ENCODE data around the gene CPED1. TPM values are rescaled to one million over a fixed set of nuclear protein-coding genes. Genes with fewer than 3 reads are reported as not detected.
"Not testable (repeated sequence)": the region's sequence is repeated elsewhere in the genome, so short reads cannot be mapped to it uniquely, and the experiment has no call there.

Gene CPED1
- total RNA-seq, 4 donors from 2014 or later: 4.4 to 20.2 (median 14.0) TPM

DNA sequence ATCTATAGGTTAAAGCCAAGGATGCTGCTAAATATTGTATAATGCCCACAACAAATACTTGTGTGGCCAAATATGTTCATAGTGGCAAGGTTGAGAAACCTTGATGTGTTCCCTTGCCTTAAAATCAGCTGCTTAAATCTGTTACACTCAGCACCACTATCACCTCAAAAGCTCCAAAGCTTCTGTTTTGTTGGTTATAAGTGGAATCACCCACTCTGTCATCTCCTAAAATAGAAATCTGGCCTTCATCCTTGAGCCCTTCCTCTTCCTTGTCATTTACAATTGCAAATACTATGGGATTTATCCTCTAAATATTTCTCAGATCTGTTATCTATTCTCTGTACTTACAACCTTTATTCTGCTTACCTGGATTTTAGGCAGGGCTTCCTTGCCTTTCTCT, 61.4 kb downstream of the CPED1 start:
- H3K36me3 ChIP-seq: no peaks in the 10 kb centered on the region
- H3K4me1 ChIP-seq: no peaks in the 10 kb centered on the region
- TF ChIP-seq POLR2A (IDR thresholded peaks at IDR 0.05): no peak
- TF ChIP-seq EP300 (IDR thresholded peaks at IDR 0.05; ENCODE audit: low read depth): no peak
- TF ChIP-seq, protein P1, sequence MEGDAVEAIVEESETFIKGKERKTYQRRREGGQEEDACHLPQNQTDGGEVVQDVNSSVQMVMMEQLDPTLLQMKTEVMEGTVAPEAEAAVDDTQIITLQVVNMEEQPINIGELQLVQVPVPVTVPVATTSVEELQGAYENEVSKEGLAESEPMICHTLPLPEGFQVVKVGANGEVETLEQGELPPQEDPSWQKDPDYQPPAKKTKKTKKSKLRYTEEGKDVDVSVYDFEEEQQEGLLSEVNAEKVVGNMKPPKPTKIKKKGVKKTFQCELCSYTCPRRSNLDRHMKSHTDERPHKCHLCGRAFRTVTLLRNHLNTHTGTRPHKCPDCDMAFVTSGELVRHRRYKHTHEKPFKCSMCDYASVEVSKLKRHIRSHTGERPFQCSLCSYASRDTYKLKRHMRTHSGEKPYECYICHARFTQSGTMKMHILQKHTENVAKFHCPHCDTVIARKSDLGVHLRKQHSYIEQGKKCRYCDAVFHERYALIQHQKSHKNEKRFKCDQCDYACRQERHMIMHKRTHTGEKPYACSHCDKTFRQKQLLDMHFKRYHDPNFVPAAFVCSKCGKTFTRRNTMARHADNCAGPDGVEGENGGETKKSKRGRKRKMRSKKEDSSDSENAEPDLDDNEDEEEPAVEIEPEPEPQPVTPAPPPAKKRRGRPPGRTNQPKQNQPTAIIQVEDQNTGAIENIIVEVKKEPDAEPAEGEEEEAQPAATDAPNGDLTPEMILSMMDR (IDR thresholded peaks at IDR 0.05): no peak
- no peak for TF ChIP-seq POLR2AphosphoS5 (IDR thresholded peaks at IDR 0.05)
- no peaks in the 10 kb centered on the region for H3K27me3 ChIP-seq
- H3K4me3 ChIP-seq: no peak overlapping the region
- intact Hi-C loops (cut with DNase I; ENCODE audit: low total_unique reads): no loop called here
- no peak for DNase-seq
- no peak overlapping the region for H3K27ac ChIP-seq
- in situ Hi-C loops (cut with MboI; ENCODE audit: low pct_ligation_motif_present in 1 of 4, low pct_unique_long_range_greater_than_20kb in 1 of 4, low sequenced_read_pairs in 3 of 4): no loop called here
- H3K9me3 ChIP-seq: no peaks in the 10 kb centered on the region

DNA sequence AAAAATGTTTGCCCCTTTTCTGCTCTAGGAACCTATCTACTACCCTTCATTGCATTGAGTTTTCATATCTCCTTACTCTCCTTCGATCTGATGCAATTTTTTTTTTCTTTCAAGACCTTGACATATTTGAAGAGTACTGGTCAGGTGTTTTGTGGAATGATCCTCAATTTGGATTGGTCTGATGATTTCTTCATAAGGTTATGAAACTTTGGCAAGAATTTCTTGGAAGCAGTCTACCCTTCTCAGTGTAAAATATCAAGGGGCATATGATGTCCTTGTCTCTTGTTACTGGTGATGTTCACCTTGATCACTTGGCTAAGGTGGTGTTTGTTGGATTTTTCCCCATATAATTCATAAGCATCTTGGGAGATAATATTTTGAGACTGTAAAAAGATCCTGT, 64.7 kb downstream of the CPED1 start:
- no peak overlapping the region for H3K4me3 ChIP-seq
- WGBS, 2 donors (ENCODE audit: low coverage in 1 of 2): 83 to 86% methylated on average over 1 of the region's 1 CpG
- in situ Hi-C loops (cut with MboI; ENCODE audit: low pct_ligation_motif_present in 1 of 4, low pct_unique_long_range_greater_than_20kb in 1 of 4, low sequenced_read_pairs in 3 of 4) (no loop called here), intact Hi-C loops (cut with DNase I; ENCODE audit: low total_unique reads) (no loop called here)
- H3K9me3 ChIP-seq: no peaks in the 10 kb centered on the region
- DNase-seq: no peak
- no peaks in the 10 kb centered on the region for H3K36me3 ChIP-seq
- TF ChIP-seq POLR2A (IDR thresholded peaks at IDR 0.05) (no peak), EP300 (IDR thresholded peaks at IDR 0.05; ENCODE audit: low read depth) (no peak), POLR2AphosphoS5 (IDR thresholded peaks at IDR 0.05) (no peak)
- TF ChIP-seq, protein P1 (IDR thresholded peaks at IDR 0.05): no peak
- no peaks in the 10 kb centered on the region for H3K4me1 ChIP-seq
- no peaks in the 10 kb centered on the region for H3K27me3 ChIP-seq
- no peak overlapping the region for H3K27ac ChIP-seq

DNA sequence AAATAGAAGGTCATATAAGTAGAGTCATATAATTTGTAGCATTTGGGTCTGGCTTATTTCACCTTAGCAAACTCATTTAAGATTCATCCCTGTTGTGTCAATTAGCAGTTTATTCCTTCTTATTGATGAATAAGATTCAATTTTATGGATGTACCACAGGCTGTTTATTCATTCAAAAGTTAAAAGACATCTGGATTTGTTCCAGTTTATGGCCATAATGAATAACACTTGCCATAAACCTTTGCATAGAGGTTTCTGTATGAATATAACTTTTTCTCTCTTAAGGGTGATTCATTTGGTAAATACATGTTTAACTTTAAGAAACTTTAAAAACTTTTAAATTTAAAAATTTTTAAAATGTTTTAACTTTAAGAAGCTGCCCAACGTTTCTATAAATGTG, 66.4 kb downstream of the CPED1 start:
- in situ Hi-C loops (cut with MboI; ENCODE audit: low pct_ligation_motif_present in 1 of 4, low pct_unique_long_range_greater_than_20kb in 1 of 4, low sequenced_read_pairs in 3 of 4) (no loop called here), intact Hi-C loops (cut with DNase I; ENCODE audit: low total_unique reads) (no loop called here)
- no peak overlapping the region for H3K27ac ChIP-seq
- TF ChIP-seq POLR2AphosphoS5 (IDR thresholded peaks at IDR 0.05) (no peak), POLR2A (IDR thresholded peaks at IDR 0.05) (no peak), EP300 (IDR thresholded peaks at IDR 0.05; ENCODE audit: low read depth) (no peak)
- TF ChIP-seq, protein P1 (IDR thresholded peaks at IDR 0.05): no peak
- no peaks in the 10 kb centered on the region for H3K27me3 ChIP-seq
- H3K9me3 ChIP-seq: no peaks in the 10 kb centered on the region
- no peaks in the 10 kb centered on the region for H3K36me3 ChIP-seq
- no peak for DNase-seq
- WGBS, 2 donors (ENCODE audit: low coverage in 1 of 2): 55 to 59% methylated on average over 1 of the region's 1 CpG
- H3K4me1 ChIP-seq: no peaks in the 10 kb centered on the region
- no peak overlapping the region for H3K4me3 ChIP-seq

DNA sequence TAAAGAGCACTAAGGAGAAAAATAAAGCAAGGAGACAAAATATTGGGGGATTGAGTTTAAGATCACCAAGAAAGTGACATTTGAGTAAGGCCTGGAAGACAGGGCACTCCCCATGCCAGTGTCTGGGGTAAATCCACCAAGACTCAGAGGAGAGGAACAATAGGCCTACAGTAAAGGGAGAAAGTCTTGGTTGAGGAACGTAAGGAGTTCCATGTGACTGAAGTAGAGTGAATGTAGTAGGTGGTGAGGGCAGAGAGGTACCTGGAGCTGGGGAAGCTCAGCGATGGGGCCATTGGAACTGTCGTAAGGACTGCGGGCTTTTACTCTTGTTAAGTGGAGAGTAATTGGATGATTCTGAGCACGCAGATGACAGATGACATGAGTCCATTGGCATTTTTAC, 69.4 kb downstream of the CPED1 start:
- H3K27ac ChIP-seq: no peak overlapping the region
- 92 to 93% methylated on average over 4 to 5 of the region's 5 CpGs for WGBS, 2 donors (ENCODE audit: low coverage in 1 of 2)
- no peak overlapping the region for H3K4me3 ChIP-seq
- in situ Hi-C loops (cut with MboI; ENCODE audit: low pct_ligation_motif_present in 1 of 4, low pct_unique_long_range_greater_than_20kb in 1 of 4, low sequenced_read_pairs in 3 of 4): no loop called here
- no peaks in the 10 kb centered on the region for H3K9me3 ChIP-seq
- DNase-seq: no peak
- TF ChIP-seq EP300 (IDR thresholded peaks at IDR 0.05; ENCODE audit: low read depth): no peak
- H3K36me3 ChIP-seq: no peaks in the 10 kb centered on the region
- H3K4me1 ChIP-seq: no peaks in the 10 kb centered on the region
- H3K27me3 ChIP-seq: no peaks in the 10 kb centered on the region
- intact Hi-C loops (cut with DNase I; ENCODE audit: low total_unique reads): no loop called here

DNA sequence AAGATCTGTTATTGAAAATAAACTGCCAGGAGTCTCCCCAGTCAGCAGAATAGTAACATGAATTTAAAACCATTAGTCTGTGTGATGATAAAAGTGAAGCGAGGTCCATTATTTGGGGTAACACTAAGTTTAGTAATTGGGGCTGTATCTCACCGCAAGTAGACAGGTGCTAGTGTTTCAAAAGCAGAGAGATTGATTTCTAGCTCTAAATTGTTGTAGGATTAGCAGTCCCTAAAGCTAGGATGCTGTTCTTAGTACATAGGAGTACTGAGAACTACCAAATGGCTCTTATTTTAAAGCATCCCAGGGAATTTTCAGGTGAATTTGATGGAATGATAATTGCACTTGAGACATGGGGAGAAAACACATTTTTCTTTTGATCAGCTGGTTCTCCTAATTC, 70.5 kb downstream of the CPED1 start:
- Histone ChIP-seq H3K4me1 (no peaks in the 10 kb centered on the region), H3K9me3 (no peaks in the 10 kb centered on the region), H3K4me3 (no peak overlapping the region), H3K27me3 (no peaks in the 10 kb centered on the region), H3K27ac (no peak overlapping the region), H3K36me3 (no peaks in the 10 kb centered on the region)
- intact Hi-C loops (cut with DNase I; ENCODE audit: low total_unique reads) (no loop called here), in situ Hi-C loops (cut with MboI; ENCODE audit: low pct_ligation_motif_present in 1 of 4, low pct_unique_long_range_greater_than_20kb in 1 of 4, low sequenced_read_pairs in 3 of 4) (no loop called here)
- 89 to 95% methylated on average over 1 to 2 of the region's 2 CpGs for WGBS, 2 donors (ENCODE audit: low coverage in 1 of 2)
- TF ChIP-seq, protein P1 (IDR thresholded peaks at IDR 0.05): no peak
- TF ChIP-seq POLR2AphosphoS5 (IDR thresholded peaks at IDR 0.05) (no peak), POLR2A (IDR thresholded peaks at IDR 0.05) (no peak), EP300 (IDR thresholded peaks at IDR 0.05; ENCODE audit: low read depth) (no peak)
- DNase-seq: no peak

DNA sequence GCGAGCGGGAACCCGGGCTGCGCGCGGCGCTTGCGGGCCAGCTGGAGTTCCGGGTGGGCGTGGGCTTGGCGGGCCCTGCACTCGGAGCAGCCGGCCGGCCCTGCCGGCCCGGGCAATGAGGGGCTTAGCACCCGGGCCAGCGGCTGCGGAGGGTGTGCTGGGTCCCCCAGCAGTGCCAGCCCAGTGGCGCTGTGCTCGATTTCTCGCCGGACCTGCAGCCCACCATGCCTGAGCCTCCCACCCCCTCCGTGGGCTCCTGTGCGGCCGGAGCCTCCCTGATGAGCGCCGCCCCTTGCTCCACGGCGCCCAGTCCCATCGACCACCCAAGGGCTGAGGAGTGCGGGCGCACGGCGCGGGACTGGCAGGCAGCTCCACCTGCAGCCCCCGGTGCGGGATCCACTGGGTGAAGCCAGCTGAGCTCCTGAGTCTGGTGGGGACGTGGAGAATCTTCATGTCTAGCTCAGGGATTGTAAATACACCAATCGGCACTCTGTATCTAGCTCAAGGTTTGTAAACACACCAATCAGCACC, 71.5 kb downstream of the CPED1 start:
- intact Hi-C loops (cut with DNase I; ENCODE audit: low total_unique reads): not testable (repeated sequence)

More for the DNA sequence above, 71.5 kb downstream of the CPED1 start:
- in situ Hi-C loops (cut with MboI; ENCODE audit: low pct_ligation_motif_present in 1 of 4, low pct_unique_long_range_greater_than_20kb in 1 of 4, low sequenced_read_pairs in 3 of 4); H3K27me3 ChIP-seq; H3K9me3 ChIP-seq; H3K36me3 ChIP-seq; H3K4me3 ChIP-seq; H3K27ac ChIP-seq; DNase-seq; H3K4me1 ChIP-seq: not testable (repeated sequence)
- WGBS, 2 donors (ENCODE audit: low coverage in 1 of 2): 96% methylated on average over 40 of the region's 40 CpGs; no CpG with 5 or more reads in 1 of the 2 donors

Measured in transverse colon (tissue), 4 donors.